ENCODE results near the gene TP53BP1. TPM values are rescaled to one million over a fixed set of nuclear protein-coding genes. Genes with fewer than 3 reads are reported as not detected.

TP53BP1 gene
- total RNA-seq, 2 experiments from 2014 or later: 43.0 to 44.6 TPM

DNA sequence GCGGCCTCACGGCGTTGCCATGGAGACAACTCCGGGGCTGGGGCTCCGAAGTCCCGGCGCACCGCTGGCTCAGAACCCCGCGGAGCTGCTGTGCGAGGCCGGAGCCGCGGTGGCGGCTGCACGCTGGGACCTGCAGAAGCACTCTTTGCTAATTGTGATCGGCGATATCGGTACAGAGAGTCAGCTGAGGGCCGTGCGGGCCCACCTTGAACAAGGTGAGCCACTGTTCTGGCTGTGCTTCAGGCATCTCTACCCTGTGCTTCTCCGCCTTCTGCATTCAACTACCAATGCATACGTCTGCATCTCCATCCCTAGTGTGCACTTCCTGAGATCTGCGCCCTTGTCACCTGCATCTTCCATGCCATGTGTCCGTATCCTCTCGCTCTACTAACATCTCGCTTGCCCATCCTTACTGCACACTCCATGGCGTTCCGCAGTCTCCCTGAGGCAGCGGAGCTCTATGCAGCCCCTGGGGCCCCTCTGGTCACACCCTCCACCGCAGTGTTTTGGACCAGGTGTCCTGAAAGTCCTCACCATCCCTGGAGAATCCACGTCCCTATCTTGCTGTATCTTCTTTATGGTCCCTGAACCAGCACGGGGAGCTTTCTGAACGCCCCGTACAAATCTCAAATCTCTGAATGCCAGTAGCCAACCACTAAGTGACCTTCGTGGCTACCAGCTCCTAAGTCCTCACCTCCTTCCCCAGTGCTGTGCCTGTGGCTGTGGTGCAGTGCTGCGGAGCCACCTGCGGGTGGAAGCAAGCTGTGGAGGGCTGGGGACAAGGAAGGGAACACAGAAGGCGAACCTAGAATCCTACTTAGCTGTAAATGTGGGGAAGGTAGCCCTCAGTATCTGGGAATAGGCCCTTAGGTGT lies 18.3 kb upstream of the TP53BP1 start:
- Mint-ChIP-seq H3K9me3 (no peaks in the 10 kb centered on the region), H3K27me3 (peaks cover 10% of the 10 kb centered on the region), H3K4me1 (ENCODE audit: low read depth) (peaks cover 32% of the 10 kb centered on the region), H3K27ac (peak overlapping the region; percentile 91), H3K36me3 (ENCODE audit: low read depth) (no peaks in the 10 kb centered on the region), H3K4me3 (peak overlapping the region; percentile 91)
- ChIA-PET POLR2A (interaction anchor here (0.5 to 2.7 kb wide), 15 partner anchors 10 to 1238 kb away, joined by 3 to 55 read pairs (median 4); partner anchors contain the start of genes GANC, HYPK, MFAP1 and SERINC4), CTCF (interaction anchor here (1.0 to 1.9 kb wide), 3 partner anchors 16 to 20 kb away, joined by 3 to 10 read pairs (median 3); partner anchors contain the start of gene TP53BP1)
- Histone ChIP-seq H3K27ac (ENCODE audit: low read depth in 1 of 2, low read length in 2 of 2) (no peak overlapping the region), H3K9me3 (ENCODE audit: control insufficient read depth in 1 of 2, insufficient read depth in 1 of 2, low read length in 2 of 2) (no peaks in the 10 kb centered on the region), H3K27me3 (ENCODE audit: control insufficient read depth in 1 of 2, insufficient read depth in 2 of 2, low read length in 2 of 2) (no peaks in the 10 kb centered on the region), H3K4me3 (ENCODE audit: low read length) (peak overlapping the region; percentile 80), H3K4me1 (ENCODE audit: insufficient read depth, low read length) (peaks cover 31% of the 10 kb centered on the region), H3K36me3 (ENCODE audit: insufficient read depth, low read length) (no peaks in the 10 kb centered on the region)
- intact Hi-C loops (cut with DNase I, micrococcal nuclease): loop anchor here (2.0 to 10.0 kb wide), 3 partner anchors 28 to 284 kb away; partner anchors contain the start of genes LCMT2 (in 1 of the 2) and SERF2 (in 1 of the 2)
- TF ChIP-seq, protein P1, sequence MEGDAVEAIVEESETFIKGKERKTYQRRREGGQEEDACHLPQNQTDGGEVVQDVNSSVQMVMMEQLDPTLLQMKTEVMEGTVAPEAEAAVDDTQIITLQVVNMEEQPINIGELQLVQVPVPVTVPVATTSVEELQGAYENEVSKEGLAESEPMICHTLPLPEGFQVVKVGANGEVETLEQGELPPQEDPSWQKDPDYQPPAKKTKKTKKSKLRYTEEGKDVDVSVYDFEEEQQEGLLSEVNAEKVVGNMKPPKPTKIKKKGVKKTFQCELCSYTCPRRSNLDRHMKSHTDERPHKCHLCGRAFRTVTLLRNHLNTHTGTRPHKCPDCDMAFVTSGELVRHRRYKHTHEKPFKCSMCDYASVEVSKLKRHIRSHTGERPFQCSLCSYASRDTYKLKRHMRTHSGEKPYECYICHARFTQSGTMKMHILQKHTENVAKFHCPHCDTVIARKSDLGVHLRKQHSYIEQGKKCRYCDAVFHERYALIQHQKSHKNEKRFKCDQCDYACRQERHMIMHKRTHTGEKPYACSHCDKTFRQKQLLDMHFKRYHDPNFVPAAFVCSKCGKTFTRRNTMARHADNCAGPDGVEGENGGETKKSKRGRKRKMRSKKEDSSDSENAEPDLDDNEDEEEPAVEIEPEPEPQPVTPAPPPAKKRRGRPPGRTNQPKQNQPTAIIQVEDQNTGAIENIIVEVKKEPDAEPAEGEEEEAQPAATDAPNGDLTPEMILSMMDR (IDR thresholded peaks at IDR 0.05): no peak
- DNase-seq: peak in 4 of 14 experiments; percentile 13 to 56 (median 32)
- peak; percentile 21 for ATAC-seq (ENCODE audit: poor library complexity)

DNA sequence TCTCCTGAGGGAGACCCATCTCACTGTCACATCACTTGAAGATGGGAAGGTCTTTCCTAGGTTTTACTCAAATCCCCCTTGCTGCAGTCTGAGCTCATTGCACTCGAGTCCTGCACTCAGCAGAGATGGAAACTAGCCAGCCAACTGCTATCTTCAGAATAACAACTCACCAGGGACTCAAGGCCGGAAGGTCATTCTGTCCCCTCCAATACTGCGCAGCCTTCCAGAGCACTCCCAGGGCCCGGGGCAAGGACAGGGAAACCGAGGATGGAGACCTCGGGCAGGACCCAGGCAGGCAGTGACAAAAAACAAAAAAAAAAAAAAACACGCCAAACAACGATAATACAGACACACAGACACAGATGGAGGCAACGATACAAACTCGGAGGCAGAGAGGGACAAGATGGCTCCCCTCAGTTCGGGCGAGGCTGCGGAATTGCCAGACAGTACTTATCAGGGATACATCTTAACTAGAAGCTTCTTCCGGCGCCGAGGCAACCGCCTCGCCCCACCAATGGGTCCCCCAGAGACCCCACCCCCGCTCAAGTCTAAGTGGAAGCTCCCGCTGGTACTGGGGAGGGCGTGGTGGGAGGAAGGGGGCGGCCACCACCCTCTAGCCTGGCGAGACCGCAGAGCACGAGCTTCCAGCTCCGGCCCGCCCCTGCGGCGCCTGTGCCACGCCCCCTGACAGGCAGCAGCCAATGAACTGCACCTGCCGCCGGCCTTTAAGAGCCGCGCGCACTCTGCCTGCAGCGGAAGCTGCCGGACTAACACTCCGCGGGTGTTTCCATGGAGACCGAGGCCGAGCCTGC lies 17.4 kb upstream of the TP53BP1 start:
- H3K36me3 ChIP-seq (ENCODE audit: insufficient read depth, low read length): no peaks in the 10 kb centered on the region
- H3K27me3 ChIP-seq (ENCODE audit: control insufficient read depth in 1 of 2, insufficient read depth in 2 of 2, low read length in 2 of 2): no peaks in the 10 kb centered on the region
- intact Hi-C loops (cut with DNase I, micrococcal nuclease): loop anchor here (1.0 to 10.0 kb wide), 4 partner anchors 17 to 284 kb away; partner anchors contain the start of genes LCMT2 (in 1 of the 2), SERF2 (in 1 of the 2) and TP53BP1 (in 1 of the 2)
- Mint-ChIP-seq H3K4me3 (peak overlapping the region; percentile 91), H3K4me1 (ENCODE audit: low read depth) (peaks cover 32% of the 10 kb centered on the region), H3K27me3 (peaks cover 1% of the 10 kb centered on the region), H3K36me3 (ENCODE audit: low read depth) (no peaks in the 10 kb centered on the region), H3K27ac (peak overlapping the region; percentile 91), H3K9me3 (no peaks in the 10 kb centered on the region)
- CTCF ChIA-PET: interaction anchor here (0.5 to 1.9 kb wide), 5 partner anchors 17 to 1688 kb away, joined by 3 to 10 read pairs (median 3); partner anchors contain the start of gene TP53BP1
- H3K9me3 ChIP-seq (ENCODE audit: control insufficient read depth in 1 of 2, insufficient read depth in 1 of 2, low read length in 2 of 2): no peaks in the 10 kb centered on the region
- POLR2A ChIA-PET: interaction anchor here (0.5 to 2.7 kb wide), 16 partner anchors 9 to 1237 kb away, joined by 3 to 55 read pairs (median 4); partner anchors contain the start of genes GANC, HYPK, MFAP1 and SERINC4
- peak overlapping the region; percentile 76 to 84 for H3K27ac ChIP-seq (ENCODE audit: low read depth in 1 of 2, low read length in 2 of 2)
- peaks cover 31% of the 10 kb centered on the region for H3K4me1 ChIP-seq (ENCODE audit: insufficient read depth, low read length)
- peak; percentile 87 for ATAC-seq (ENCODE audit: poor library complexity)
- TF ChIP-seq, protein P1 (IDR thresholded peaks at IDR 0.05): no peak
- H3K4me3 ChIP-seq (ENCODE audit: low read length): peak overlapping the region; percentile 80
- peak; percentile 91 to 99 (median 95) for DNase-seq
